IMR-90 (cell line): ENCODE data around the gene PCDHGB6. TPM values are rescaled to one million over a fixed set of nuclear protein-coding genes. Genes with fewer than 3 reads are reported as not detected.

Source experiments
- ATAC-seq: fragments of 200-7000 bp; cut with Tn5 transposase; 2 replicates; pipeline ENCODE4 v1.9.1; 2020; ENCODE audit warnings: low read depth, mild to moderate bottlenecking, moderate library complexity
- BruUV-seq: library from RNA; stranded (reverse); fragments of 400-500 nt; replicated peaks from 2 replicates; lab custom pipeline; 2021; lab: Mats Ljungman, UMichigan
- CTCF ChIA-PET: fragments of 300-600 bp; formaldehyde crosslinking; extraction: SDS; loops from one replicate; lab custom pipeline; 2021; ENCODE audit warnings: antibody characterized with exemption; lab: Yijun Ruan, JAX
- POLR2A ChIA-PET: fragments of 300-600 bp; sonication (Branson Sonifier 250); formaldehyde crosslinking; loops from one replicate; lab custom pipeline; 2022; ENCODE audit warnings: antibody characterized with exemption; ENCODE audit not compliant: unreplicated experiment; lab: Charles Lee
- DNase-seq: peaks from one replicate; pipeline ENCODE4 v3.0.0; 2013
- H2AFZ ChIP-seq: replicated peaks from 2 replicates; pipeline ENCODE3; 2013; ENCODE audit warnings: low read length, mild to moderate bottlenecking; ENCODE audit not compliant: poor library complexity
- H2AK5ac ChIP-seq: 2 replicates; pipeline ENCODE4 v1.6.1; 2013; ENCODE audit warnings: low read depth, low read length, inconsistent platforms
- H2AK9ac ChIP-seq: replicated peaks from 2 replicates; pipeline ENCODE3; 2013; ENCODE audit warnings: mild to moderate bottlenecking, low read depth, low read length, moderate library complexity; ENCODE audit not compliant: poor library complexity
- H2BK120ac ChIP-seq: 2 replicates; pipeline ENCODE4 v1.6.1; 2013; ENCODE audit warnings: low read depth, low read length, inconsistent platforms
- H2BK15ac ChIP-seq: 3 replicates; pipeline ENCODE4 v1.6.1; 2013; ENCODE audit warnings: low read depth, low read length, inconsistent platforms
- H2BK20ac ChIP-seq: 2 replicates; pipeline ENCODE4 v1.6.1; 2013; ENCODE audit warnings: low read depth, mild to moderate bottlenecking, inconsistent platforms, low read length, moderate library complexity
- H2BK5ac ChIP-seq: 2 replicates; pipeline ENCODE4 v1.6.1; 2013; ENCODE audit warnings: mild to moderate bottlenecking, low read depth, low read length, inconsistent platforms; ENCODE audit not compliant: poor library complexity, severe bottlenecking
- H3K14ac ChIP-seq: replicated peaks from 2 replicates; pipeline ENCODE4 v1.6.1; 2013; ENCODE audit warnings: low read depth, low read length, inconsistent platforms
- H3K18ac ChIP-seq: 2 replicates; pipeline ENCODE4 v1.6.1; 2013; ENCODE audit warnings: low read depth, low read length, control low read depth
- H3K23ac ChIP-seq: 2 replicates; pipeline ENCODE4 v1.6.1; 2013; ENCODE audit warnings: low read depth, low read length, inconsistent platforms
- H3K27ac ChIP-seq: 2 replicates; pipeline ENCODE4 v1.5.1; 2013; ENCODE audit warnings: mild to moderate bottlenecking, control low read depth, low read length; ENCODE audit not compliant: insufficient read depth
- H3K27me3 ChIP-seq: 2 replicates; pipeline ENCODE4 v1.6.1; 2013; ENCODE audit warnings: low read length; ENCODE audit not compliant: control insufficient read depth, insufficient read depth
- H3K36me3 ChIP-seq: 2 replicates; pipeline ENCODE4 v1.6.1; 2013; ENCODE audit warnings: low read length, mixed read lengths; ENCODE audit not compliant: control insufficient read depth, insufficient read depth
- H3K4ac ChIP-seq: 2 replicates; pipeline ENCODE4 v1.6.1; 2013; ENCODE audit warnings: low read depth, low read length, inconsistent platforms
- H3K4me1 ChIP-seq: 2 replicates; pipeline ENCODE4 v1.6.1; 2013; ENCODE audit warnings: low read length, mixed read lengths; ENCODE audit not compliant: control insufficient read depth, insufficient read depth
- H3K4me2 ChIP-seq: 2 replicates; pipeline ENCODE4 v1.6.1; 2013; ENCODE audit warnings: low read depth, mild to moderate bottlenecking, control low read depth, low read length, moderate library complexity
- H3K4me3 ChIP-seq: 2 replicates; pipeline ENCODE4 v1.5.1; 2013; ENCODE audit warnings: low read depth, mild to moderate bottlenecking, control low read depth, low read length, moderate library complexity; ENCODE audit not compliant: insufficient read depth
- H3K56ac ChIP-seq: 2 replicates; pipeline ENCODE4 v1.6.1; 2013; ENCODE audit warnings: low read length, inconsistent platforms; ENCODE audit not compliant: insufficient read depth; ENCODE audit errors: extremely low read depth
- H3K79me1 ChIP-seq, 2 experiments: 2 replicates each; pipeline ENCODE4 v1.6.1; 2013; ENCODE audit warnings: low read length in 2 of 2, inconsistent platforms in 1 of 2, low read depth in 1 of 2
- H3K9ac ChIP-seq: 2 replicates; pipeline ENCODE4 v1.6.1; 2013; ENCODE audit warnings: low read depth, low read length, control low read depth
- H3K9me1 ChIP-seq: 2 replicates; pipeline ENCODE4 v1.6.1; 2013; ENCODE audit warnings: low read length, inconsistent platforms; ENCODE audit not compliant: insufficient read depth
- H3K9me3 ChIP-seq: 2 replicates; pipeline ENCODE4 v1.6.1; 2013; ENCODE audit warnings: low read length; ENCODE audit not compliant: control insufficient read depth, insufficient read depth
- H4K20me1 ChIP-seq: 2 replicates; pipeline ENCODE4 v1.6.1; 2013; ENCODE audit warnings: low read length, inconsistent platforms; ENCODE audit not compliant: insufficient read depth
- H4K5ac ChIP-seq: 2 replicates; pipeline ENCODE4 v1.6.1; 2013; ENCODE audit warnings: mild to moderate bottlenecking, low read depth, low read length, control low read depth
- H4K8ac ChIP-seq, 2 experiments: 2 replicates each; pipeline ENCODE4 v1.6.1; 2013; ENCODE audit warnings: low read depth in 2 of 2, low read length in 2 of 2, control low read depth in 1 of 2, inconsistent platforms in 1 of 2
- H4K91ac ChIP-seq: 2 replicates; pipeline ENCODE4 v1.6.1; 2013; ENCODE audit warnings: low read depth, low read length, inconsistent platforms; ENCODE audit not compliant: insufficient read depth
- FOS ChIP-seq: fragments of 150-350 bp; IDR thresholded peaks from 2 replicates; pipeline ENCODE4 v1.6.1; 2016; ENCODE audit warnings: low read depth, low read length
- MAZ ChIP-seq: IDR thresholded peaks from 2 replicates; pipeline ENCODE4 v1.6.1; 2012; ENCODE audit warnings: low read depth, mild to moderate bottlenecking, low read length, improper control_type of control experiment, moderate library complexity, borderline replicate concordance
- NFE2L2 ChIP-seq: fragments of 150-350 bp; IDR thresholded peaks from 2 replicates; pipeline ENCODE4 v1.6.1; 2016; ENCODE audit warnings: low read depth, mild to moderate bottlenecking, low read length
- POLR2A ChIP-seq: IDR thresholded peaks from 2 replicates; pipeline ENCODE4 v1.6.1; 2012; ENCODE audit warnings: mild to moderate bottlenecking, low read depth, low read length
- RAD21 ChIP-seq: IDR thresholded peaks from 2 replicates; pipeline ENCODE4 v1.6.1; 2012; ENCODE audit warnings: low read length, improper control_type of control experiment
- RCOR1 ChIP-seq: IDR thresholded peaks from 2 replicates; pipeline ENCODE4 v1.6.1; 2012; ENCODE audit warnings: mild to moderate bottlenecking, low read length, improper control_type of control experiment; ENCODE audit not compliant: insufficient replicate concordance
- RFX5 ChIP-seq: IDR thresholded peaks from 2 replicates; pipeline ENCODE4 v1.8.0; 2012; ENCODE audit warnings: low read depth, mild to moderate bottlenecking, low read length, moderate library complexity
- SMC3 ChIP-seq: fragments of 150-350 bp; IDR thresholded peaks from 2 replicates; pipeline ENCODE4 v1.6.1; 2016; ENCODE audit warnings: low read depth, mild to moderate bottlenecking, antibody characterized with exemption, low read length, moderate library complexity
- WGBS, 2 experiments: methylation state at CpG; one replicate each; pipeline versions ENCODE4 v1.1.5 to v1.1.7; 2013; ENCODE audit warnings: missing lambda C conversion rate in 2 of 2; ENCODE audit not compliant: insufficient read length in 1 of 2; ENCODE audit errors: extremely low coverage in 2 of 2; 5-methylcytosine and 5-hydroxymethylcytosine counted together
- dilution Hi-C: fragments of 300-500 bp; cut with HindIII; formaldehyde crosslinking; loops from one replicate; pipeline ENCODE4 v1.14.3; 2018; ENCODE audit warnings: low sequenced_read_pairs; ENCODE audit not compliant: unreplicated experiment
- in situ Hi-C: fragments of 300-500 bp; cut with MboI; formaldehyde crosslinking; loops from 3 replicates; pipeline ENCODE4 v1.14.3; 2019; ENCODE audit warnings: low sequenced_read_pairs, inconsistent platforms, mixed read lengths
- intact Hi-C: fragments of 100-400 bp; cut with micrococcal nuclease; formaldehyde crosslinking; loops from 2 replicates; pipeline ENCODE4 v1.10.0; 2022
- polyA plus RNA-seq, 3 experiments: library from polyadenylated mRNA; depleted of rRNA; stranded (reverse); fragments of >200 nt; gene quantifications; 2 replicates each; pipeline ENCODE4 v1.2.3, GENCODE V29; 2012; ENCODE audit warnings: low replicate concordance in 1 of 3
- total RNA-seq: library from RNA; depleted of rRNA; stranded (reverse); fragments of >200 nt; gene quantifications from 2 replicates; pipeline ENCODE4 v1.2.3, GENCODE V29; 2012
- TF ChIP-seq, protein P1 (sequence below): fragments of 150-350 bp; IDR thresholded peaks from 2 replicates; pipeline ENCODE4 v1.6.1; 2016; ENCODE audit warnings: low read depth, mild to moderate bottlenecking, low read length, moderate library complexity, borderline replicate concordance

The PCDHGB6 gene
- total and polyA plus RNA-seq, 2 of the 4 experiments (the other 2 are of a cell fraction), result 1.4 to 2.2 TPM

- intact Hi-C loops (loop anchor here (5.0 kb wide), 1 partner anchor 43 kb away; the partner anchor contains the start of gene PCDHGC3), dilution Hi-C loops (no loop called here), in situ Hi-C loops (no loop called here)
- Histone ChIP-seq H3K27me3 (no peaks in the 10 kb centered on the region), H4K8ac (no peak overlapping the region), H3K4me1 (peaks cover 2% of the 10 kb centered on the region; the same call in 1 of the 2 replicates), H2BK120ac (no peak overlapping the region), H3K9me1 (no peaks in the 10 kb centered on the region), H3K9me3 (peaks cover 22% of the 10 kb centered on the region; the same call in 1 of the 2 replicates), H3K14ac (no peak overlapping the region), H3K56ac (no peak overlapping the region), H3K4ac (no peak overlapping the region), H3K36me3 (peaks cover 7% of the 10 kb centered on the region; the same call in 1 of the 2 replicates), H3K4me3 (no peak overlapping the region), H3K79me1 (peaks cover 18 to 24% of the 10 kb centered on the region in 2 experiments; a peak in 3 of 4 replicates), H4K91ac (no peak overlapping the region), H3K23ac (no peak overlapping the region), H4K5ac (no peak overlapping the region), H3K9ac (no peak overlapping the region), H2AFZ (no peak overlapping the region), H2BK20ac (no peak overlapping the region), H3K18ac (no peak overlapping the region; the same call in 1 of the 2 replicates), H3K27ac (no peak overlapping the region), H2AK5ac (no peak overlapping the region), H2BK15ac (no peak overlapping the region), H4K20me1 (no peaks in the 10 kb centered on the region), H2BK5ac (peak overlapping the region; percentile 72), H3K4me2 (peak overlapping the region; percentile 19; the same call in 1 of the 2 replicates), H2AK9ac (no peak overlapping the region)
- DNase-seq, result peak; percentile 73
- POLR2A ChIA-PET, result no interaction called here
- CTCF ChIA-PET, result no interaction called here
- WGBS, 2 experiments, result 60% methylated on average over 1 of the region's 2 CpGs; no CpG with 5 or more reads in 1 of the 2 experiments
- TF ChIP-seq FOS, result no peak
- no peak for TF ChIP-seq RAD21
- no peak for TF ChIP-seq RCOR1
- TF ChIP-seq SMC3, result no peak
- TF ChIP-seq, protein P1, sequence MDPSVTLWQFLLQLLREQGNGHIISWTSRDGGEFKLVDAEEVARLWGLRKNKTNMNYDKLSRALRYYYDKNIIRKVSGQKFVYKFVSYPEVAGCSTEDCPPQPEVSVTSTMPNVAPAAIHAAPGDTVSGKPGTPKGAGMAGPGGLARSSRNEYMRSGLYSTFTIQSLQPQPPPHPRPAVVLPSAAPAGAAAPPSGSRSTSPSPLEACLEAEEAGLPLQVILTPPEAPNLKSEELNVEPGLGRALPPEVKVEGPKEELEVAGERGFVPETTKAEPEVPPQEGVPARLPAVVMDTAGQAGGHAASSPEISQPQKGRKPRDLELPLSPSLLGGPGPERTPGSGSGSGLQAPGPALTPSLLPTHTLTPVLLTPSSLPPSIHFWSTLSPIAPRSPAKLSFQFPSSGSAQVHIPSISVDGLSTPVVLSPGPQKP, result no peak
- no peak for TF ChIP-seq MAZ
- TF ChIP-seq RFX5, result no peak
- no peak for TF ChIP-seq POLR2A
- TF ChIP-seq NFE2L2, result no peak
- ATAC-seq, result peak; percentile 48
- no TSS peak for BruUV-seq
These were observed 26.2 kb downstream of the PCDHGB6 start for GRCh38 chr5:141434006-141434405.
